A172 (cell line): ENCODE results near the gene CLDN5. TPM values are rescaled to one million over a fixed set of nuclear protein-coding genes. Genes with fewer than 3 reads are reported as not detected.
A peak's percentile ranks its signal among the peaks of the same experiment; 100 is the strongest.
"Not testable (repeated sequence)": the region's sequence is repeated elsewhere in the genome, so short reads cannot be mapped to it uniquely, and the experiment has no call there.

Experiments used
- DNase-seq: peaks from one replicate; pipeline ENCODE4 v3.0.0-alpha.2; 2015; ENCODE audit warnings: low spot score
- total RNA-seq: library from RNA; depleted of rRNA; stranded (reverse); fragments of >200 nt; shearing (Covaris generic); gene quantifications from 2 replicates; pipeline ENCODE4 v1.2.3, GENCODE V29; 2014

CLDN5 gene
- total RNA-seq, 1 experiment from 2014 or later, result not detected

GRCh38 chr22:19548427-19548826 lies 24.2 kb upstream of the CLDN5 start:
- not testable (repeated sequence) for DNase-seq

GRCh38 chr22:19547620-19548019 lies 23.4 kb upstream of the CLDN5 start:
- no peak for DNase-seq

- DNase-seq, result no peak
Measured at GRCh38 chr22:19546680-19547079, 22.5 kb upstream of the CLDN5 start.

GRCh38 chr22:19545935-19546207 lies 21.7 kb upstream of the CLDN5 start:
- no peak for DNase-seq

GRCh38 chr22:19543970-19544708 lies 19.9 kb upstream of the CLDN5 start:
- DNase-seq, result no peak

GRCh38 chr22:19540394-19540793 lies 16.2 kb upstream of the CLDN5 start:
- DNase-seq, result no peak

GRCh38 chr22:19537941-19538488 lies 13.8 kb upstream of the CLDN5 start:
- no peak for DNase-seq

- no peak for DNase-seq
Measured at GRCh38 chr22:19536564-19536963, 12.4 kb upstream of the CLDN5 start.

- no peak for DNase-seq
Measured at GRCh38 chr22:19535001-19535400, 10.8 kb upstream of the CLDN5 start.

GRCh38 chr22:19533857-19534256 lies 9.6 kb upstream of the CLDN5 start:
- DNase-seq, result no peak

- no peak for DNase-seq
Measured at GRCh38 chr22:19533049-19533626, 8.9 kb upstream of the CLDN5 start.

- not testable (repeated sequence) for DNase-seq
Measured at GRCh38 chr22:19531327-19531726, 7.1 kb upstream of the CLDN5 start.

GRCh38 chr22:19530751-19531150 lies 6.5 kb upstream of the CLDN5 start:
- DNase-seq, result no peak

GRCh38 chr22:19529811-19530210 lies 5.6 kb upstream of the CLDN5 start:
- no peak for DNase-seq

GRCh38 chr22:19527861-19528417 lies 3.7 kb upstream of the CLDN5 start:
- DNase-seq, result peak; percentile 69

- no peak for DNase-seq
Measured at GRCh38 chr22:19527321-19527721, 3.1 kb upstream of the CLDN5 start.

- no peak for DNase-seq
Measured at GRCh38 chr22:19526702-19527111, 2.5 kb upstream of the CLDN5 start.

- no peak for DNase-seq
Measured at GRCh38 chr22:19526076-19526701, 2.0 kb upstream of the CLDN5 start.

GRCh38 chr22:19525666-19526065 lies 1.5 kb upstream of the CLDN5 start:
- DNase-seq, result no peak

- DNase-seq, result no peak
Measured at GRCh38 chr22:19525116-19525660, 978 bp upstream of the CLDN5 start.

- DNase-seq, result no peak
Measured at GRCh38 chr22:19523240-19524169, 705 bp downstream of the CLDN5 start.
